GM18867 (cell line): ENCODE data around the gene APOO.
A peak's percentile ranks its signal among the peaks of the same experiment; 100 is the strongest.

Experiments used
- ATAC-seq: cut with Tn5 transposase; IDR thresholded peaks from one replicate; pipeline ENCODE4 v1.9.1; 2021; ENCODE audit warnings: mild to moderate bottlenecking, moderate library complexity; ENCODE audit not compliant: unreplicated experiment

The APOO gene

GRCh38 chrX:23907498-23908218, at the start of gene APOO, which contains the start of gene CXorf58:
Gene APOO (minus strand): TSS chrX:23907938. CDS start chrX:23907702, 236 bp downstream.
Gene CXorf58 (plus strand): TSS chrX:23908006. CDS start chrX:23910303, 2,297 bp downstream.
- peak; percentile 88 for ATAC-seq

- ATAC-seq: no peak
These were observed 46.7 kb upstream of the APOO start for GRCh38 chrX:23954396-23954795.

- ATAC-seq: no peak
These were observed 46.2 kb upstream of the APOO start for GRCh38 chrX:23953908-23954269.

- ATAC-seq: peak; percentile 96
These were observed 45.5 kb upstream of the APOO start for GRCh38 chrX:23952984-23953907.

- ATAC-seq: no peak
These were observed 44.7 kb upstream of the APOO start for GRCh38 chrX:23952391-23952790.

- ATAC-seq: no peak
These were observed 37.5 kb upstream of the APOO start for GRCh38 chrX:23945206-23945605.

GRCh38 chrX:23944234-23944633, 36.5 kb upstream of the APOO start:
- no peak for ATAC-seq

- ATAC-seq: no peak
These were observed 31.5 kb upstream of the APOO start for GRCh38 chrX:23939203-23939602.

GRCh38 chrX:23938690-23939089, 31.0 kb upstream of the APOO start:
- ATAC-seq: no peak

GRCh38 chrX:23937100-23937499, 29.4 kb upstream of the APOO start:
- no peak for ATAC-seq

GRCh38 chrX:23936180-23936579, 28.4 kb upstream of the APOO start:
- no peak for ATAC-seq

GRCh38 chrX:23935106-23935505, 27.4 kb upstream of the APOO start:
- ATAC-seq: no peak

- ATAC-seq: no peak
These were observed 24.3 kb upstream of the APOO start for GRCh38 chrX:23932046-23932445.

- no peak for ATAC-seq
These were observed 23.3 kb upstream of the APOO start for GRCh38 chrX:23930894-23931604.

GRCh38 chrX:23926015-23926414, 18.3 kb upstream of the APOO start:
- no peak for ATAC-seq

- ATAC-seq: no peak
These were observed 12.1 kb upstream of the APOO start for GRCh38 chrX:23919706-23920320.

GRCh38 chrX:23919148-23919547, 11.4 kb upstream of the APOO start:
- no peak for ATAC-seq

- ATAC-seq: no peak
These were observed 3.5 kb upstream of the APOO start for GRCh38 chrX:23911126-23911835.

- ATAC-seq: no peak
These were observed 674 bp upstream of the APOO start for GRCh38 chrX:23908219-23909004.

- ATAC-seq: peak; percentile 5
These were observed 634 bp downstream of the APOO start for GRCh38 chrX:23907111-23907497.
